ENCODE results near the gene PLXNA4.

PLXNA4 gene

DNA sequence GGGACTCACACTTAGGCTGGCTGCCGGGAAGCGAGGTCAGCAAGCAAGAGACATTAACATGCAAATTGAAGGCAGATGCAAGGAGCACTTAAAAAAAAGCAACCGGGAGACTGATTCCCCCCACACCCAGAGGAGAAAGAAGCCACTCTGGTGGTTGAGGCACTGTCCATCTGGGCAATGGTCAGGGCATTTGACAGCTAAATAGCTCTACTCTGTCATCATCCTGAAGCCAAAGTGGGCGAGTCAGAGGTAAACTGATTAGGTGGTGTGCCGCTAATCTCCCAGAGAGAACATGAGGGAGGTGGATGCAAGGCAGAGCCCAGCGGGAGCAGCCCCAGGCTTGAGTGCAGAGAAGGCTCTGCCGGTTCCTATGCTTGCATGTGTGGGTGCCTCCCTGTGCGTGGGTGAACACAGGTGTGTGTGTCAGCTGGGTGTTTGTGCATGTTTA is 100.6 kb downstream of the PLXNA4 start:
- DNase-seq (ENCODE audit: low read depth in 1 of 2, low spot score in 1 of 2): no peak

DNA sequence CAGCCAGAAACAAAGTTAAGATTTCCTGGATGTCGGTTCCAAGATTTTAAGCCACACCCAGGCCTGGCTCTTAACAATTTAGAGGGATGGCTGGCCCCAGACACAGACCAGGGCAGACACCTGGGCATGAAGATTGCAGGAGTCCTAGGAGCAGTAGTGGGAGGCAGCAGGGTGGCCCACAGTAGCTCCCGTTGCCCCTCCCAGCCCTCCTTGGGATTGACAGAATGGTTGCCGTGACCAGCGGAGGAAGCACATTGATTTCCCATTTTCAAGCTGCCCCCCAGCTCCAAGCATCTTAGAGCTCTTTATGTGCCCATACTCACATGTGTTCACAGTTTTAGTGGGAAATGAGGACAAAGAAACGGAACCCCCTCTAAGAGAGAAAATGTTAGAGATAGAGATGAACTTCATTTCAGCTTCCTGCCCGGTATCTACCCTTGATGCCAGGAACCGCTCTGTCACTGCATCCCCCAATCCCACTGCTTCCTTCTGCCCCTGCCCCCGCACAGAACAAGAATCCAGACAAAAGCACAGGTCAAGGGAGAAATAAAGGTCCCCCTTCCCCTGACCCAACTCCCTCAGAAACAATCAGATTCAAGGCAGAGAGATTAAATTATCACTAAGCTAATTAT is 101.1 kb downstream of the PLXNA4 start:
- DNase-seq (ENCODE audit: low read depth in 1 of 2, low spot score in 1 of 2): no peak

DNA sequence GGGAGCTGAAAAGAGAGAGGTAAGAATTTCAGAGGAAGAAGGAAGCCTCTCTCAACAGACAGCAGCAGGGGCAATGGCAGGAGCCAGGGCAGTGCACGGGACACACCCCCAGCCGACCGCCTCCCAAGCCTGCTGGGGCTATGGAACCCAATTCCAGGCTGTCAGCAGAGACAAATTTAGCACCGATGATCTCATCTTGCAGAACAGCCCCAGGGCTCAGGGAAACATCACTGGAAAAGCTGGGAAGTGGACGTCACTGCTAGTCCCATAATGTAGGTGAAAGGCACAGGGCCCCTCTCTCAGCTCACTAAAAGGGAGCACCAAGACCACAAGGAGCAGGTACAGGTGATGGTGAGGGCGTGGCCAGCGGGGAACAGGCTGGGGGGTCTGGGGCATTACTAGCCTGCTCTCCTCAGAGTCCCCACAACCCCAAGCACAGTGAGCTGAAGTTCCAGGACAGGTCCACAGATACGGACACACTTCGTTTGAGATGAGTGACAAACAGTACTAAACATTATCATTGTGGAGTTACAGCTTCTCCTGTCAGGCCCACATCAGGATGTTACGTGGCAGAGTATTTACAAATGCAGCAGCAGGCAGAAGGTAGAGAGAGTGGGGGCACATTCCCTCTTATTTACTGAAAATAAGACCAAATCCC is 103.7 kb downstream of the PLXNA4 start:
- no peak for DNase-seq (ENCODE audit: low read depth in 1 of 2, low spot score in 1 of 2)

DNA sequence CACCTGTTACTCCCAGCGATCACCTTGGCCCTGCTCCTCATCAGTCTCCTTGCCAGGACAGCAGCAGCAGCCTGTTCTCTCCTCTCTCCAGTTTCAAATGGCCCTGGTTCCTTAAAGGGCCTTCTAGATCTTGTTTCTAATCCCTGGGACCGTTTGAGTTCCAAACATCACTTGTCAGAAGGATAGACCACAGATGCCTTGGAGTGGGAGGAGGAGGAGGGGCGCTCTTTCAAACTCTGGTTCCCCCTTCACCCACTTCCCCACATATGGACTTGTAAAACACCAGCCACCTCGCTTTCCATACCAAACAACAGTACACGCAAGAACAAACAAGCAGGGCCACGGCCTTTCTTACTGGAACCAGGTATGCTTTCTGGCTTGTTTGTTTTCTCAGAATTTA is 104.8 kb downstream of the PLXNA4 start:
- no peak for DNase-seq (ENCODE audit: low read depth in 1 of 2, low spot score in 1 of 2)

DNA sequence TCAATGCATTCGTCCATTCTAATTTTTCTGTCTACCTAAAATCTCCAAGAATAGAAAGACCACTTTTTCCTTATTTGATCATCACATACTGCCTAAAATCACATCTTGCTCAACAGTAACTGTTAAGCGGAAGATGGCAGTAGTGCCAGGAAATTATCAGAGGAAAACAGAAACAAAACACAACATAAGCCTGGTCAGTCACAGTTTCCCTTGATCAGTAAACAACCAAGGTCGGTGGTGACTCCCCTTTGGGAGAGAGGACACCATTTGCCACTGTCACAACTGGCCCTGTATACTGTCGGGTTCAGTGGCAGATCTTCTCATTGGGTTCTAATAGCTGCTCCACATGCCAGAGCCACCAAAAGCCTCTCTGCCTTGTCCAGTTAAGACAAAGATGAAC is 106.6 kb downstream of the PLXNA4 start:
- no peak for DNase-seq (ENCODE audit: low read depth in 1 of 2, low spot score in 1 of 2)

DNA sequence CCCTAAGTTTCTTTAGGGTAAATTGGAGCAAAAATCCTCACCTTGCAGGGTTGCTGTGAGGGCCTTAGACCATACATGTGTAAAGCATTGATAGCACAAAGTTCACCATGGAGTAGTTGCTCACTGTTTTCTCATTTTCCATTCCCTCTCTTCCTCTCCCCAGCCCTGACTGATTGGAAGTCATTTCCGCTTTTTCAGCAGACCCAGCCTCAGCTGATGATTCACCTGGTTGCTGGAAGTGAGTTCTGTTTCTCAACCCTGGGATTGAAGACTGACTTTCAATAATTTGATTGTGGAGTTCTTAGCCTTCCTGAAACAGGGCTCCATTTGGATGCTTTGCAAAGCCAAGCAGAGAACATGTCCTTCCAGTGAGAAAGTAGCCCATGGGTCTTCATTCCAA is 107.0 kb downstream of the PLXNA4 start:
- no peak for DNase-seq (ENCODE audit: low read depth in 1 of 2, low spot score in 1 of 2)

DNA sequence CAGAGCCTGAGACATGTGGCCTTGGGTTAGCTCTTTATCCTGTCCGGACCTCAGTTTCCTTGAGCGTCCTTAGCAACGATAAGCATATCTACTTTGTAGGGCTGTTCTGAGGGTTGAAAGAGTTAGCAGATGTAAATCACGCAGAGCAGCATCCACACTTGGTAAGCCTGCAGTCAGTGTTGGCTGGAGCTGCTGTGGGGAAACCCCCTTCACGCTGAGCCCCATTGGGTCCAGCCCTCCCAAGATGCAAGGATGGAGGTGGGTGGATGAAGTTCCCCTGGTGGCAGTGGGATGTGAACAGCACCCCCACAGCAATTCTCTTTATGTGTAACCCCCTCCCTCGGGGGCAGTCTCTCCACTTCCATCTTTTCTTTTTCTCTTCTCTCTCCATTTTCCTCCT is 109.9 kb downstream of the PLXNA4 start:
- no peak for DNase-seq (ENCODE audit: low read depth in 1 of 2, low spot score in 1 of 2)

DNA sequence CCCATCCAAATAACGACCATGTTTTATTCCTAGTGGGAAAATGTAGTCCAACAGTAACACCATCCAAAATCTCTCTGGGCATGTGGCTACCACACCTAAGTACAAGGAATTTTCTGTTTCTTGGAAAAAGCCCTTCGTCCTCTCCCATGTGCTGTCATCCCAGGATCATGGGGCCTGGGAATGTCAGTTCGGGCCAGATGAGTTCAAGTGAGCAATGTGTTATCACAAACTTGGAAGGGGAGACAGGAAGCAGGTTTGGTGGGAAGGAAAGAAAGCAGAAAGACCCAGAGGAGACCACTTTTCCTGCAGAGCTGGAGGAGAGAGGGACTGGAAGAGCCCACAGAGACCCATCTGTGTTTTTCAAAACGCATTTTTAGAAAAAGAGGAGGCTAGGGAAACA is 110.8 kb downstream of the PLXNA4 start:
- DNase-seq (ENCODE audit: low read depth in 1 of 2, low spot score in 1 of 2): no peak

DNA sequence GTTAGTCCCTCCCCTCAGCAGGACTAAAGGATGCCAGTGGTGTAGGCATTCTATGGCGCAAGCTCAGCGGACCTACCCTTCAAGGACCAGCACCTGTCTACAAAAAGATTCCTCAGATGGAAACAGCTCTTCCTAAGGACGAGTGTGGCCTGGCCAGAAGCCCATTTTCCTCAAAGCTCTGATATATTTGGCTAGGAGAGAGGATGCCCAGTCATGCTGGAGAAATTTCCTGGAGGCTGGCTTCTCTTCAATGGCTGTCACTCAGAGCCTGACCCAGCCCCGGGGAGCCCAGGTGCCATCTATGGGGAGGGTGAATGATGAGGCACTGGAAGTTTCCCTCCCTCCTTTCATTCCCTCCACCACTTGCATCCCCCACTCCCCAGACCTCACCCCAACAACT is 111.5 kb downstream of the PLXNA4 start:
- DNase-seq (ENCODE audit: low read depth in 1 of 2, low spot score in 1 of 2): no peak

DNA sequence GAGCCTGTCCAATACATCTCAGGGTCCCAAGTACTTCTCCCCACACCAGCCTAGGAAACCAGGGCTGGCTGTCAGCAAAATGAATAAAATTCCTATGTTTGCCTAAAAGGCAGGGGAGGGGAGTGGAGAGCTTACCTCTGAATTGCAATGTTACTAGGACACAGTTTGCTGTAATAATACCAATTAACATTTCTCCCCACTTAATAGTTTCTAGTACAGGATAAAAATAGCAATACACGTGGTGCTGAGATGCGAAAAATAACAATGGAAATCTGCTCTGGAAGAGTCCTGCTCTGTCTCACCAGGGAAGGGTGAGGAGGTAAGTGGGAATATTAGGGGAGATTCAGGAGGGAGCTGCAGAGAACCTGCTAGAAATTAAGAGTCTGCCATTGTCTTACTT is 112.3 kb downstream of the PLXNA4 start:
- DNase-seq (ENCODE audit: low read depth in 1 of 2, low spot score in 1 of 2): no peak

DNA sequence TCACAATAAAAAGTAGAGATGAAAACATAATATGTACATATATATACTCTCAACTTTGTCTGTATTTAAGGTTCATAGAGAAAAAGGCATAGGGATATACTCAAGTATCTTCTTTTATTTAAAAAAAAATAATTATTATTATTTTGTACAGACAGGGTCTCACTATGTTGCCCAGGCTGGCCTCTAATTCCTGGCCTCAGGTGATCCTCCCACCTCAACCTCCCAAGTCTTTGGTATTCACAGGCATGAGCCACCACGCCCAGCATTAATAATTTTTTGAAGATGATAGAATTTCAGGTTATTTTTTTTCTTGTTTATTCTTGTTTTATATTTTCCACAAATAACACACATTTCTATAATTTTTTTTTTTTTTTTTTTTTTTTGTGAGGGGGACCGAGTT is 113.8 kb downstream of the PLXNA4 start:
- DNase-seq (ENCODE audit: low read depth in 1 of 2, low spot score in 1 of 2): no peak

DNA sequence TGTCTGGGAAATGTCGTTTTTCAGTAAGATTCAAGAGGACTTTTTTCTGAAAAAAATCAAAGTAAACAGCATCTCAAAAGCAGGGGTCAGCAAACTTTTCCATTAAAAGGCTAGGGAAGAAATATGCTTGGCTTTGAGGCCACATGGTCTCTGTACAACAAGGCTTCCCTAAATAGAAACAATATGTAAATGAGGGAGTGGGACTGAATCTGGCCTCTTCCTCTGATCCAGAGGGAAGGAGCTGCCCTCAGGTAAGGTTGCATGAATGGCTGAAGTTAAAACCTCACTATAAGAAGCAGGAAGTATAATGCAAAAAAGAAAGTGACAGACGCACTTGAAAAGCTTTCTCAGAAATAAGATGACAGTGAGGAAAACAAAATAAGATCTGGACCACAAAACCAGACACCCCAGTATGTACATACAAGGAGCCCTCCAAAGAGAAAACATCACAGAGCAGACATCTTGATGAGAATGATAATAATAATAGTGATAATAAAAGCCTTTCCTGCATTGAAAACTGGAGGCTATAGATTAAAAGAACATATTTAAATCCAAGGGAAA is 115.2 kb downstream of the PLXNA4 start:
- DNase-seq (ENCODE audit: low read depth in 1 of 2, low spot score in 1 of 2): no peak

DNA sequence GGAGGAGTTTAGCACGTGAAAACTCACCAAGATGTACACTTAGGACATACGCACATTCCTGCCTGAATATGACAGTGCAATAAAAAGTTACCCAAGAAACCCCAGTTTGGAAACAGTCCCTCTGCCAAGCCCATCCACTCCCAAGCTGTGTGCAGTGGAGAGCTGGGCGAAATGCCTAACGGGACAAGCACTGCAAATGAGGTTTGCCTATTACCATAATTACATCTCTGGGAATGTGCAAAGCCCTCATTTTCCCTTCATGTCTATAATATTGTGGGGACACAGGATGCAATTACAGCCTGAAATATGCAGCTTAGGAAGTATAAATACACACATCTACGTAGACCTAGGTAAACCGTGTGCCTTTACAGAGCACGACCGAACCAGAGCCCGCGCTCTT is 117.5 kb downstream of the PLXNA4 start:
- no peak for DNase-seq (ENCODE audit: low read depth in 1 of 2, low spot score in 1 of 2)

DNA sequence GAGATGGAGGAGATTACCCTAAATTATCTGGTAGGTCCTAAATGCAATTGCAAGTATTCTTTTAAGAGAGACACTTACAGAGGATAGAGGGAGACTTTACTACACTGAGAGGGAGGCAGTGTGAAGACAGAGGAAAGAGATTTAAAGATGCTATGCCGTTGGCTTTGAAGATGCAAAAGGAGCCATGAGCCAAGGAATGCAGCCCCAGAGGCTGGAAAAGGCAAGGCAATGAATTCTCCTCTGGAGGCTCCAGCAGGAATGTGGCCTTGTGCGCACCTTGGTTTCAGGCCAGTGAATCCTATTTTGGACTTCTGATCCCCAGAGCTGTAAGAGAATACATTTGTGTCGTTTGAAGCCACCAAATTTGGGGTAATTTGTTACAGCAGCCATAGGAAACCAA is 118.6 kb downstream of the PLXNA4 start:
- no peak for DNase-seq (ENCODE audit: low read depth in 1 of 2, low spot score in 1 of 2)

DNA sequence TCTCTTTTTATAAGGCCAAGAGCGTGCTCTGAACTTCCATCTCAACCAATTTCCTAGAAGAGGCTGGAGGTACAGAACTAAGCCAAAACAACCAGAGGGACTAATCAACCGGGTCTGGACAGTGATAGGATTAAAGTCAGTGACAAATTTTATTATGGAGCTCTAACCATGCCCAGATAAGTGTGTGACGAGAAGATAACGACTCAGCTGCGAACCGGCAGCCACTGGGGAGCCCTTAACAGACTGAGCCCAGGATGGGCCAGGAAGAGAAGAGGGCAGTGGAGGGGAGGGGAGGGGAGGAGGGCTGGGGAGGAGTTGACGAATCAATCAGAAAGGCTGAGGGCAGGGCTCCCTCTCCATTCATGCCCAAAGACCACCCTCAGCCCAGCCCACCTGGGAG is 119.9 kb downstream of the PLXNA4 start:
- no peak for DNase-seq (ENCODE audit: low read depth in 1 of 2, low spot score in 1 of 2)

DNA sequence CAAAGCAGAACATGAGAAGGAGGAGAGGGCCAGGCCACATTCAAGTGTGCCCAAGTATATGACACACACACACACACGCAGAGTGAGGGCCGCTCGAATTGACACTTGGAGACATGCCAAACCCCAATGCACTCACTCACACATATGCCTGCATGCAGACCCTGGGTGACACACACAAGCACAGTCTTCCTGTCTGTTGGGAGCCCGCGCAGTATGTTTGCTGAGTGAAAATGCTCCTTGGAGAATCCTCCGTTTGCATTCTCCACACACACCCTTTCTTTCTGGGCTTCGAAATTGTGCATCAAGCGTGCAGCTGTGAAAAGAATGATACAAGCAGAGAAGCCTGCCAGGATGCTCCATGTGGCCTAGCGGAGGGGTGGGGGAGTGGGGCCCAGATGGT is 120.9 kb downstream of the PLXNA4 start:
- DNase-seq (ENCODE audit: low read depth in 1 of 2, low spot score in 1 of 2): no peak

DNA sequence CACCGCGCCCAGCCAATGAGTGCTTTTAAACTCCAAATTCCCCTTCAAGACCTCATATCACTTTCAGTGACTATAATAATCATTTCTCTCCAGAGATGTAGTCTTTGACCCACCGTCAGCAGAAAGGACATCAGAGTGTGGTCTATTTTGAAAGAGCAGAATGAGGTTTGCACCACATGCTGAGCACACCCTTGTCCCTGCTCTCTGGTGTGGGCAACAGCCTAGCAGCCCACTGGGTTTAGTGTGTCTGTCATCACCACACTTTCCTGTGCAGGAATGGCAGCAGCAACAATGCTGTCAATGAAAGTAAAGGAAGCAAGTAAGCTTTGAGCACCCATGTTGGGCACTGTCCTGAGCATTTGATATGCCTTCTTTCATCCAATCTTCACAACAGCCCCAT is 122.4 kb downstream of the PLXNA4 start:
- DNase-seq (ENCODE audit: low read depth in 1 of 2, low spot score in 1 of 2): no peak

DNA sequence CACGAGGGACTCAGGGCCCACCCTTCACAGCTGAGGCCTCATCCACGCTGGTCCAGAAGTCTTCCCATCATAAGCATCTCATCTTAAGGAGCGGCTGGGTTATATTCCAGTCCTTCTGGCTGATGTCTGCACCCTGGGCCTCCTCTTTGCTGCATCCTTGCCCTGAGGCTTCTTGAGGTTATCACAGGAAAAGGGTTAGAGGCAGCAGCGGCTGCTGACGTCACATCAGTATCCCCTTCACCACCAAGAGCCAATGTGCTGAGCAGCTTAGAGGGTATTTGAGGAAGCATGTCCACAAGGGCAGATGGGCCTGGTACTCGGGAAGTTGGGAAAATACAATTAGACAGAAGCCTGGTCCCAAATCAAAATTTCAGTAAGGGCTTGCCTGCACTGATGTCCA is 125.1 kb downstream of the PLXNA4 start:
- no peak for DNase-seq (ENCODE audit: low read depth in 1 of 2, low spot score in 1 of 2)

DNA sequence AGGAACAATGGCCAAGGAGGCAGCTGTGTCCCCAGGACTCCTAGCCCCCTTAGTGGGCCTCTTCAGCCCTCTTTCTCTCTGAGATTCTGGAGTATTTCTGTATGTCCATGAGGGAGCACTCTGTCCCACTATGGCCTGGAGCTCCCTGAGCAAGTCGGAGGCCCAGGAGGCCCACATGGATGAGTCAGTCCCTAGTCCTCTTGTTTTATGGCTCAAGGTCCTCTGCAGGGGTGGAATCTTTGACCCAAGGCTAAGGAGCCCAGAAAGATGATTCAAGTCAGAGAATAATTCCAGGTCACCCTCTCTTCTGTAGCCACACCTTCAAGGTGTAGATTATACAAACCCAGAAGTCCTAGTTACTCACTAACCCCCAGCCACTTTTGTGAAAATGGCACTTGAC is 125.6 kb downstream of the PLXNA4 start:
- no peak for DNase-seq (ENCODE audit: low read depth in 1 of 2, low spot score in 1 of 2)

DNA sequence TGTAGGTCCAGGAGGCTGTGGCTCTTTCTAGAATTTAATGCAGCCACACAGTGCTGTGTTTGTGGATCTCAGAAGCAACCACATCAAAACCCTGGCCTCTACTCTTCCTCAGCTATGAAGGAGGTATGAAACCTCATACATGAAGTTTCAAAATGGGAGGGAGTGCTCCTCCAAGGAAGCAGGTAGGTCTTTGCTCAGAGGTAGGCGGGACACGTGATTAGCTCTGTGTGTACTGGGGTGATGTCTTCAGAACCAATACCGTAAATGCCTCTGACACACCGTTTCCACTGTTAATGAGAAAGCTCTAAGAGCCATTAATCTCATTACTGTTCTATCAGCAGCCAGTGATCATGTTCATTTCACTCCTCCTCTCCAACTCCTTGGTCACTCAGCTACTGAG is 126.1 kb downstream of the PLXNA4 start:
- DNase-seq (ENCODE audit: low read depth in 1 of 2, low spot score in 1 of 2): no peak

DNA sequence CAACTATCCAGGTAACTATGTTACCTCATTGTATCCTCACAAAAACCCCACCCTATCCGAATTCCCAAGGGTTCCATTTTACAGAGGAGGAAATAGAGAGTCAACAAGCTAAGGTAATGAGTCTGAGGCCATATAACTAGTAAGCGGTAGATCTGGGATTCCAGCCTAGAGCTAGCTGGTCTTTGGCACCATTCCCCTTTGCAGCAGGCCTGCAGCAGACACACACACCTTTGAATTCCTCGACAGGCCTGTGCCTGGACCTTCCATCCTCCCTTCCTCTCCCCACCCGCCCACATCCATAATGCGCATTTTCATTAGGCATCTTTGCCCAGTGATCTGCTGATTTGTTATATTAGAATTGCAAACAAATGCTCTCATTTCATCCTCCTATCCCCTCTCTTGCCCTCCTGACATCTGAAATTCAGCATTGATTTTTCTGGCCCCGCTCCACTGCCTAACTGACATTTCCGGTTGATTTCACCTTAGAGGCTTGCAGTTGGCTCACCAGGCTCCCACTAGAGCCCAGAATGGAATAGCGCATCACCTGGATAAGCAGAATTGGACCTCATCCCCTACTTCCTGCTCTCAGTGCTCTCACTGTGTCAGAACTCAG is 129.5 kb downstream of the PLXNA4 start:
- DNase-seq (ENCODE audit: low read depth in 1 of 2, low spot score in 1 of 2): no peak

DNA sequence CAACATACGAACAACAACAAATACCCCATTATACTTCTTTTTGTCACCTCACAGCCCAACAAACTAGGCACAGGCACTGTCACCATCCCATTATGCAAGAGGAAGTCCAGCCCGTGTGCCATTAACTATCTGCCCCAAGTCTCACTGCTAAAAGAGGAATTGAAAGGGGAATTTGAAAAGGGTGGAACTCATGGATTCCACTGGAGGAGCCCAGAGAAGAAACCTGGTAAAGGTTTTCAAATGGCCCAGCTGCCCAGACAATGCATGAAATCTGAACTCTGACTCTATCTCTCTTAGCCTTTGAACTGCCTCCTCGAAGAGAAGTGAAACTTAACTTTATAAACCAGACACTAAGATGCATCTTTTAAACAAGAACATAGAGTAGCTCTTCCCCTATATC is 130.0 kb downstream of the PLXNA4 start:
- no peak for DNase-seq (ENCODE audit: low read depth in 1 of 2, low spot score in 1 of 2)
